Measurements from ENCODE around the gene OSBPL10.
A peak's percentile ranks its signal among the peaks of the same experiment; 100 is the strongest.
"Not testable (repeated sequence)": the region's sequence is repeated elsewhere in the genome, so short reads cannot be mapped to it uniquely, and the experiment has no call there.

OSBPL10 gene

DNA sequence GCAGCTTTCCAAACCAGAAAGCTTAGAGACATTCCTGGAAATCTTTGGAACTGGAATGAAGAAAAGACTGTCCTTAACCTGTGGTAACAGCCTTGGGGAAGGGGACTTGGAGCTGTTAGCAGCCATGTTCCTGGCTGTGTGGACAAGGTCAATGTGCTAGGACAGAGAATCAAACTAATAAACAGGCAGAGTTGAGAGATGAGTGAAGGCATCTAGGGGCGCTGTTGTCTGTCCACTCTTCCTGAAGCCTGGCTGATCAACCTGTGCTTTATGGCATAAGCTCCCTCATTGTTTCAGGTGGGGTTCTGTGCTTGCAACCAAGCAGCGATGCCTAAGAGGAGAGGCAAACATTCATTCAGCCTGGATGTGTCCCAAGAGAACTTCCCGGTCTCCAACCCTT lies 19.8 kb upstream of the OSBPL10 start:
- H3K9me3 Mint-ChIP-seq, result no peaks in the 10 kb centered on the region
- no peaks in the 10 kb centered on the region for H3K36me3 Mint-ChIP-seq
- no peak overlapping the region for H3K4me3 Mint-ChIP-seq
- H3K27ac Mint-ChIP-seq, result no peak overlapping the region
- peaks cover 7% of the 10 kb centered on the region for H3K27me3 Mint-ChIP-seq
- no peaks in the 10 kb centered on the region for H3K4me1 Mint-ChIP-seq

DNA sequence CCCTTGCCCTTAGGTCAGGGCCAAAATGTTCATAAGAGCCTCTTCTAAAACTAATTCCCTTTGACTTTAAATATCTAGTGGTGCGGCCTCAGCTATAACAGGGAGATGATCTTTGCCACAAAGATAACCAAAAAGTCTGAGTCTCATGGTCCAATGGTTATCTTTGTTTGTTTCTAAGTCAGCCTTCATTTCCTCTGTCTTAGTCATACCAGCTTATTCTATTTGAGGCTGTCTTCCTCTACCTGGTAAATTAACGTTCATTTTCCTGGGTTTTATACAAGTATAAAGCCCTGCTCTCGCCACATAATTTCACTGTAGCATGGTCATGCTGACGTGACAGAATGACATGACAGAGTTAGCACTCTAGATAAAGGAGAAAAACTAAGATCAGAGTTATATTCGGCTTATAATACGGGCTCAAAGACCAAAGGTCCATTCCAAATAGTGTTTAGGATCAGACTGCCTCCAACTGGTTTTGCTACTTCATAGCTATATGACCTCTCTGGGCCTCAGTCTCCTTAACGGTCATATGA lies 18.9 kb upstream of the OSBPL10 start:
- Mint-ChIP-seq H3K36me3 (no peaks in the 10 kb centered on the region), H3K27me3 (peaks cover 7% of the 10 kb centered on the region), H3K27ac (no peak overlapping the region), H3K9me3 (no peaks in the 10 kb centered on the region), H3K4me1 (no peaks in the 10 kb centered on the region), H3K4me3 (no peak overlapping the region)

DNA sequence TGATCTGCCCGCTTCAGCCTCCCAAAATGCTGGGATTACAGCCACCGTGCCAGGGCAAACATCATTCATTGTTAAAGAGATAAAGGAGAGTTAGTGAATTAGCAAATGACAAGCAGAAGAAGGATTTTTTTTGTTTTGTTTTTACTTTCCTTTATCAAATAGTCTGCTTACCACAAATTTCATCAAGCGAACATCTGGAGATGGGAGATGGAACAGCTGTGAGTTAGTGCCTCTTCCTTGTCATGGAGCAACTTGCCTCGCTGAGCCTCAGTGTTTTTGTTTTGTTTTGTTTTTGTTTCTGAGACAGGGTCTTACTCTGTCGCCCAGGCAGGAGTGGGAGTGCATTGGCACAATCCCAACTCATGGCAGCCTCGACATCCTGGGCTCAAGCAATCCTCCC lies 16.4 kb upstream of the OSBPL10 start:
- H3K9me3 Mint-ChIP-seq, result no peaks in the 10 kb centered on the region
- H3K4me1 Mint-ChIP-seq, result no peaks in the 10 kb centered on the region
- H3K4me3 Mint-ChIP-seq, result no peak overlapping the region
- H3K27ac Mint-ChIP-seq, result no peak overlapping the region
- no peaks in the 10 kb centered on the region for H3K27me3 Mint-ChIP-seq
- no peaks in the 10 kb centered on the region for H3K36me3 Mint-ChIP-seq

DNA sequence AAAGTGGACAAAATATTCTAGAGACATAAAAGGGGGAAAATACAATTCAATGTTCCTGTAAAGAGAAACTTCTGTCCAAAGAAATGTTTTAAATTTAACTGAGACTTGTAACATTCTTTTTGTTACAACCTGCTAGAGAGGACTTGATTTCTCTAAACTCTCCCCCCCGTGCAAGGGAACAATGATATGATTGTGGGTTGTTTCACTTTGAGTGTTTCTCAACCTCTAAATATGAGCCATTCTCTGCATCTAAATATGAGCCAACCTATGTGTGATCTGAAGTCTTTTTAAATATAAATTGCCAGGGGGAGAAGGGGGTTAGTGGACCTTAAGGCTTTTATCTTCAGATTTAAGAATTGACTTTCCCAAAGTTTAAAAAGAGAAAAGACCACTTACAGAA lies 15.1 kb upstream of the OSBPL10 start:
- Mint-ChIP-seq H3K27ac (no peak overlapping the region), H3K4me3 (no peak overlapping the region), H3K9me3 (no peaks in the 10 kb centered on the region), H3K4me1 (no peaks in the 10 kb centered on the region), H3K27me3 (no peaks in the 10 kb centered on the region), H3K36me3 (no peaks in the 10 kb centered on the region)

DNA sequence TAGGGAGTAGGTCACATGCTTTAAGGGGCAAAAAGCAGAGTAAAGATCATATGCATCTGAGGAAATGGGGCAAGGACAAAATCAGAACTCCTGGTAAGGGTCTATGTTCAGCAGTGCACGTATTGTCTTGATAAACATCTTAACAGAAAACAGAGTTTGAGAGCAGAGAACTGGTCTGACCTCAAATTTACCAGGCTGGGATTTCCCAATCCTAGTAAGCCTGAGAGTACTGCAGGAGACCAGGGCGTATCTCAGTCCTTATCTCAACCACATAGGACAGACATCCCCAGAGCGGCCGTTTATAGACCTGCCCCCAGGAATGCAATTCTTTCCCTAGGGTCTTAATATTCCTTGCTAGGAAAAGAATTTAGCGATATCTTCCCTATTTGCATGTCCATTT lies 14.0 kb upstream of the OSBPL10 start:
- not testable (repeated sequence) for H3K4me1 Mint-ChIP-seq, H3K27ac Mint-ChIP-seq, H3K9me3 Mint-ChIP-seq, H3K27me3 Mint-ChIP-seq, H3K4me3 Mint-ChIP-seq, H3K36me3 Mint-ChIP-seq

DNA sequence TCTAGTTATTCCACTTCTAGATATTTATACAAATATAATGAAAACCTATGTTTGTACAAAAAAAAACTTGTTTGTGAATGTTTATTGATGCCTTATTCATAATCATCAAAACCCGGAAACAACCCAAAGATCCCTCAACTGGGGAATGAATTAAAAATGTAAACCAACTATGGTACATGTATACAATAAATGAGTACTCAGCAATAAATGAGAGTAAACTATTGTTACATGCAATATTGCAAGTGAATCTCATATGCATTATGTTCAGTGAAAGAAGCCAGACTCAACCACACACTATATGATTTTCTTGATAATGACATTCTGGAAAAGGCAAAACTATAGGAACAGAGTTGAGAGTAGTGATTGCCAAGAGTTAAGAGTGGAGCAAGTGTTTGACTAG lies 12.8 kb upstream of the OSBPL10 start:
- no peaks in the 10 kb centered on the region for H3K9me3 Mint-ChIP-seq
- H3K27me3 Mint-ChIP-seq, result no peaks in the 10 kb centered on the region
- no peak overlapping the region for H3K4me3 Mint-ChIP-seq
- H3K4me1 Mint-ChIP-seq, result no peaks in the 10 kb centered on the region
- no peaks in the 10 kb centered on the region for H3K36me3 Mint-ChIP-seq
- no peak overlapping the region for H3K27ac Mint-ChIP-seq

DNA sequence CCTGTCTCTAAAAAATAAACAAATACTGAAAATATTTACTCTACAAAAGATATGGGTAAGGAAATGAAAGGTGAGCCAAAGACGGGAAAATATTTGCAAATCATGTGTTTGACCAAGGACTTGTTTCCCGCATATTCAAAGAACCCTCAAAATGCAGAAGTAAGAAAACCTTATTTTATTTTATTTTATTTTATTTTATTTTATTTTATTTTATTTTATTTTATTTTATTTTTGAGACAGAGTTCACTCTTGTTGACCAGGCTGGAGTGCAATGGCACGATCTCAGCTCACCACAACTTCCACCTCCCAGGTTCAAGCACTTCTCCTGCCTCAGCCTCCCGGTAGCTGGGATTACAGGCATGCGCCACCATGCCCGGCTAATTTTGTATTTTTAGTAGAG lies 11.9 kb upstream of the OSBPL10 start:
- H3K27me3 Mint-ChIP-seq, H3K9me3 Mint-ChIP-seq, H3K27ac Mint-ChIP-seq, H3K36me3 Mint-ChIP-seq, H3K4me1 Mint-ChIP-seq, H3K4me3 Mint-ChIP-seq: not testable (repeated sequence)

DNA sequence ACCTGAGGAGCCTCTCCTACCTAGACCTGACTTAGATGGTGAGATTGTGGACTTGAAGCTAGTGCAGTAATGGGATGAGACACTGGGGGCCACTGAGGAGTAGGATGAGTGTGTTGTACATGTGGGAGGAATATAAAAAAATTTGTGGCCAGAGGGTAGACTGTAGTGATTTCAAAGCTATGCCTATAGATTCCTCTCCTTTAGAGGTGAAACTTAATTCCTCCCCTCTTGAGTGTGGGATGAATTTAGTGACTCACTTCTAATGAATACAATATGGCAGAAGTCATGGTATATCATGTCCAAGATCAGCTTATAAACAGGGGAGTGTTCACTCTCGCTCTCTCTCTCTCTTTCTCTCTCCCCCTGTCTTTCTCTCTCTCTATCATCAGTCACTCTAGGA lies 7.2 kb upstream of the OSBPL10 start:
- peaks cover 3% of the 10 kb centered on the region for H3K27me3 Mint-ChIP-seq
- no peaks in the 10 kb centered on the region for H3K9me3 Mint-ChIP-seq
- no peak overlapping the region for H3K27ac Mint-ChIP-seq
- no peaks in the 10 kb centered on the region for H3K4me1 Mint-ChIP-seq
- no peak overlapping the region for H3K4me3 Mint-ChIP-seq
- no peaks in the 10 kb centered on the region for H3K36me3 Mint-ChIP-seq

DNA sequence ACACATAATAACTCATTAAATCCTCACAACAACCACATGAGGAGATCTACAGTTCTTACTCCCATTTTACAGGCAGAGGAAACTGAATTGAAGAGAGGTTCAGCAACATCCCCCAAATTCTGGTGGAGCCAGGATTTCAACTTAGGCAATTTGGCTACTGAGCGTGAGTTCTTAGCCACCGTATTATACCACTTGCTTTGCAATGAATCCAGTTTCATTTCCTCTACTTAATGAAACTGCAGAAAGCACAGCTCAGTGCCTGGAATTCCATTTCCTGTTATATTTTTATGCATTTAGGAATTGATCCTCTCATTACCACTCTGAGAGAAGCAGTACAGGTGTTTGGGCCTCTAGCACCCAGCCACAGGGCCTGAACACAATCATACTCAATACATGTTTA lies 4.8 kb upstream of the OSBPL10 start:
- Mint-ChIP-seq H3K36me3 (no peaks in the 10 kb centered on the region), H3K9me3 (no peaks in the 10 kb centered on the region), H3K4me1 (peaks cover 3% of the 10 kb centered on the region), H3K27me3 (peaks cover 8% of the 10 kb centered on the region), H3K4me3 (no peak overlapping the region), H3K27ac (no peak overlapping the region)

DNA sequence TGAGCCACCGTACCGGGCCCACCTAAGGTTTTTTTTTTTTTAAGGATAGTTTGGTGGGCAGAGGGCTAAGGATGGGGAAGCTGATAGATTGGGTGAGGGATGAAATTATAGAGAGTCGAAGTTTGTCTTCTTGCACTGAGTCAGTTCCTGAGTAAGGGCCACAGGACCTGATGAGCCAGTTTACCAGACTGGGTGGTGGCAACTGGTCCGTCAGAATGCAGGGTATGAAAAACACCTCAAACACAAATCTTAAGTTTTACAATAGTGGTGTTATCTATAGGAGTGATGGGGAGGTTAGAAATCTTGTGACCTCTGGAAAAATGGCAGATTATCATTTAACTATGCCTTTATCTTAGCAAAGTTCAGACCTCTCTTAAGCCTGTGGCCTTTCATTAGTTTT lies 3.3 kb upstream of the OSBPL10 start:
- H3K4me1 Mint-ChIP-seq, result peaks cover 8% of the 10 kb centered on the region
- H3K36me3 Mint-ChIP-seq, result no peaks in the 10 kb centered on the region
- no peak overlapping the region for H3K4me3 Mint-ChIP-seq
- H3K27me3 Mint-ChIP-seq, result peaks cover 13% of the 10 kb centered on the region
- H3K9me3 Mint-ChIP-seq, result no peaks in the 10 kb centered on the region
- H3K27ac Mint-ChIP-seq, result no peak overlapping the region

DNA sequence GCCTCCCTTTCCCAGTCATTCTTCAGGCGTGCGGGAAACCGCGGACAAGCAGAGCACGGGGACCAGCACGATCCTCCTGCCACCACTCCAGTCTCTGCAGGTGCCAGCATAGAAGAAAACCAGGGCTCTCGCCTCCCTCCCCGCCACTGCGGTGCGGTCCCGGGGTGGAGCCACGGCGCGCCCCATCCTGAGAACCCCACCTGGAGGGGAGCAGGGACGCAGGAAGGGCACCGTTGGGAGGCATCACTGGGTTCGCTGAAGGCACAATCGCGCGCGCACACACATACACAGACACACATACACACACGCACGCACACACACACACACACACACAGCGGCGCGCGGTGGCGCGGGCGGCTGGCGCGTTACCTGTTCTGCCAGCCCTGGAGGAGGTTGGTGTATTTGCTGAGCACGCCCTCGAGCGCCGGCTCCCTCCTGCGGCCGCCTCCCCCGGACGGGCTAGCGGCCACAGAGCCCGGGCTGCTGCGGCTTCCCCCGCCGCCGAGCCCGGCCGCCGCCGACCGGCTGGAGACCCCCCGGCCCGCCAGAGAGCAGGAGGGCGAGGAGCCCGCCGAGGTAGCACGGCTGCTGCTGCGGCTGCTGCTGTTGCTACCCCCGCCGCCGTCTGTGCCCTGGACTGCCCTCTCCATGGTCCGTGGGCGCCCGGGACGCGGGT lies 394 bp downstream of the OSBPL10 start:
- peaks cover 18% of the 10 kb centered on the region for H3K4me1 Mint-ChIP-seq
- no peaks in the 10 kb centered on the region for H3K9me3 Mint-ChIP-seq
- peaks cover 23% of the 10 kb centered on the region for H3K27me3 Mint-ChIP-seq
- peak overlapping the region; percentile 83 for H3K4me3 Mint-ChIP-seq
- no peak overlapping the region for H3K27ac Mint-ChIP-seq
- no peaks in the 10 kb centered on the region for H3K36me3 Mint-ChIP-seq

DNA sequence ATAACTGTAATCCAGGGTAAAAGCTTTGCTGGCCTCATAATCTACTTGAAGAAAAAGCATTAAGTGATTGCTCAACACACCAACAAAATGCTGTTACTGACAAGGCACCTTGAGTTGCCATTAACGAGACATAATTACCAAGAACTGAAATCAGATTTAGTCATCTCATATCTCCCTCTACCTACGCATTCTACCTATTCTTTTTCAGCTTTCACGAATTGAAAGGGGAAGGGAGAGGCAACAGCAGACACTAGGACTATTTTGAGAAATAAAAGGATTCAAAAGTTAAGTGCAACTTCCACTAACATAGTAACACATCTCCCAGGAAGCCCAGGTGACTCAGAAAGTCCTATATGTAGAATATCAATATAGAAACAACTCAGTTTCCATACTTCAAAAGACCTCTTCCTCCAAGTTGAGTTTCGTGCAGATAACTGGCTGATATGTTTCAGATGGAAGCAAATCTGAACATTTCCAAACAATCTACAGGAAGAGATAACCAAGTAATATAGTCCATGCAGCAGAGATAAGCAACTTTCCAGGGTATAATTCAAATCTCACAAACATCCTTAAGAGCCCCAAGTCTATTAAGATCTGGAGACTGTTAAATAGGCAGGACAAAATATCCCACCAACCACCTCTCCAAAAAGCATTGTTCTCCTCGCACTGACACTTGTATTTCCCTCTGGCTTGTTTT lies 1.9 kb downstream of the OSBPL10 start:
- Mint-ChIP-seq H3K27ac (peak overlapping the region; percentile 20), H3K4me1 (peaks cover 18% of the 10 kb centered on the region), H3K27me3 (peaks cover 27% of the 10 kb centered on the region)

DNA sequence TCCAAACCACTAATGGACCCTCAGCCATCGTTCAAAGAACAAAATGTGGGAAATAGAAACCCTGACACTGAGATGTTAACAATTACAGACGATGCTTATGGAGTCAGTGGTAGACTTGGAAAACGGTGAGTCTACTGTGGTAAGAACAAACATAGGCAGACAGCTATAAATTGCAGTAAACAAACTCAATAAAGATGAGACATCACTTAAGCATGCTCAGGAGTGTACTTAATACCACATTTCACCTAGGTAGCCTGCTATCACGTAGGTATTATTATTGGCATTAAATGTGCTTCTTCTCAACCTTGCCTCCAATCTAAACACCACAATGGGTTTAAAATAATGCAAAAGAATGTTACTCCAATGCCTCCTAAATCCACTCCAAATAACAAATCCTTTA lies 2.5 kb downstream of the OSBPL10 start:
- Mint-ChIP-seq H3K4me3 (peak overlapping the region; percentile 79), H3K27ac (no peak overlapping the region), H3K9me3 (no peaks in the 10 kb centered on the region), H3K36me3 (no peaks in the 10 kb centered on the region), H3K4me1 (peaks cover 18% of the 10 kb centered on the region), H3K27me3 (peaks cover 26% of the 10 kb centered on the region)

More for the DNA sequence above, 1.9 kb downstream of the OSBPL10 start:
- Mint-ChIP-seq H3K9me3 (no peaks in the 10 kb centered on the region), H3K36me3 (no peaks in the 10 kb centered on the region), H3K4me3 (peak overlapping the region; percentile 79)

DNA sequence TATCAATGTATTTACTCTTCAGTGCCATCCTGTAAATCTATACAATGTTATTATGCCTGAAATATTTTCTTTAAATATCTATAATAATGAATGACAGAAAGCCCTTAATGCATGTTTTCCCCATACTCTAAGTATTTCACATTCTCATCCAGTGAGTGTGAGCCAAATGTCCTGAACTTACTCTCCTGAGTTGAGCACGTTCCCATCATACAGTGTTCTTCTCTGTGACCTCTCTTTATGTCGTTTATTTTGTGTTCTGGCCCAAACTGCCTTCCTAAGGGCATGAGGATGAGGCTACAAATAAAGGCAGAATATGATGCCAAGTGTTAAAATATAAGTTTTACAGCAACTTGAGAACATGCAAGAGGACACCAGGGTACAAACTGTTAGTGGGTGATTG lies 3.3 kb downstream of the OSBPL10 start:
- Mint-ChIP-seq H3K9me3 (no peaks in the 10 kb centered on the region), H3K36me3 (no peaks in the 10 kb centered on the region), H3K4me3 (no peak overlapping the region), H3K4me1 (peaks cover 18% of the 10 kb centered on the region), H3K27me3 (peaks cover 24% of the 10 kb centered on the region), H3K27ac (no peak overlapping the region)

DNA sequence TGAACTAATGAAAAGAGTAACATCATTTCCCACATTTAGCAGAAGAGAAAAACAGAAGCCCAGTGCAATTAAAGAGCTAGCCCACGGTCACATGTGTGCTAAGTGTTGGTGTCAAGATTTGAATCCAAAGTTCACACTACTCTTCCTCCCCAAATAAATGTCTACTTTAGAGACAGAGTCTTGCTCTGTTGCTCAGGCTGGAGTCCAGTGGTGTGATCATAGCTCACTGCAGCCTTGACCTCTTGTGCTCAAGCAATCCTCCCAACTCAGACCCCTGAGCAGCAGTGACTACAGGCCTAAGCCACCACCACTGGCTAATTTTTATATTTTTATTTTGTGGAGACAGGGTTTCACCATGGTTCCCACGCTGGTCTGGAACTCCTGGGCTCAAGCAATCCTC lies 4.8 kb downstream of the OSBPL10 start:
- H3K9me3 Mint-ChIP-seq, result no peaks in the 10 kb centered on the region
- peaks cover 15% of the 10 kb centered on the region for H3K4me1 Mint-ChIP-seq
- no peaks in the 10 kb centered on the region for H3K36me3 Mint-ChIP-seq
- peaks cover 19% of the 10 kb centered on the region for H3K27me3 Mint-ChIP-seq
- H3K4me3 Mint-ChIP-seq, result no peak overlapping the region
- no peak overlapping the region for H3K27ac Mint-ChIP-seq

DNA sequence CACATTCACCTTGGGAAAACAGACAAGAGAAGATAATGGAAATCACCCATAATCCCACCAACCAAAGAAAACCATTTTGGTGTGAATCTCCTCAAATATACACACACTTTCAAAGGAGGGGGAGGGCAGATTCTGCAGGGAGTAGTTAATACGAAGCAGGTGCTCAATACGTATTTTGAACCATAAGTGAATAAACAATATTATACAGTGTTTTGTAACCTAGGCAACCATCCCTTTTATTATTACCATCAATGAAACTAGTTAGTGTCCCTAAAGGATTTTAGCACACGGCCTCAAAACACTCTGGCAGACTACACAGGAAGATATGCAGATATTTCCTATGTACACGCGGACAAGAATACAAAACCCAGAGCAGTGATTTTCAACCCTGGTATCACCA lies 6.1 kb downstream of the OSBPL10 start:
- peaks cover 15% of the 10 kb centered on the region for H3K4me1 Mint-ChIP-seq
- H3K27ac Mint-ChIP-seq, result no peak overlapping the region
- peaks cover 18% of the 10 kb centered on the region for H3K27me3 Mint-ChIP-seq
- no peaks in the 10 kb centered on the region for H3K36me3 Mint-ChIP-seq
- H3K9me3 Mint-ChIP-seq, result no peaks in the 10 kb centered on the region
- H3K4me3 Mint-ChIP-seq, result no peak overlapping the region
